ENCODE results near the gene SH2D3C. TPM values are rescaled to one million over a fixed set of nuclear protein-coding genes. Genes with fewer than 3 reads are reported as not detected.

SH2D3C gene
- total RNA-seq, 1 experiment from 2014 or later: not detected

- H3K79me2 ChIP-seq (ENCODE audit: low read length): no peaks in the 10 kb centered on the region
- H3K9me3 ChIP-seq (ENCODE audit: low read length): no peaks in the 10 kb centered on the region
- H3K9me2 ChIP-seq (replicated peaks; ENCODE audit: insufficient read depth, low read length): no peaks in the 10 kb centered on the region
- no peak overlapping the region for H2AFZ ChIP-seq (ENCODE audit: low read length)
- H3K27ac ChIP-seq (ENCODE audit: low read length): no peak overlapping the region
- H4K20me1 ChIP-seq (ENCODE audit: insufficient read depth, low read depth, low read length): no peaks in the 10 kb centered on the region
- no peak for DNase-seq
- H3K4me3 ChIP-seq (ENCODE audit: low read length): no peak overlapping the region
- no peaks in the 10 kb centered on the region for H3K27me3 ChIP-seq (ENCODE audit: low read length)
- no peak overlapping the region for H3K4me2 ChIP-seq (ENCODE audit: low read depth, low read length, poor library complexity, severe bottlenecking)
- H3K9ac ChIP-seq (ENCODE audit: low read length): no peak overlapping the region
- H3K36me3 ChIP-seq (ENCODE audit: insufficient read depth, low read length): no peaks in the 10 kb centered on the region
- peaks cover 7% of the 10 kb centered on the region for H3K4me1 ChIP-seq (ENCODE audit: low read length)
These were observed 80.9 kb downstream of the SH2D3C start for GRCh38 chr9:127697575-127697974.

DNA sequence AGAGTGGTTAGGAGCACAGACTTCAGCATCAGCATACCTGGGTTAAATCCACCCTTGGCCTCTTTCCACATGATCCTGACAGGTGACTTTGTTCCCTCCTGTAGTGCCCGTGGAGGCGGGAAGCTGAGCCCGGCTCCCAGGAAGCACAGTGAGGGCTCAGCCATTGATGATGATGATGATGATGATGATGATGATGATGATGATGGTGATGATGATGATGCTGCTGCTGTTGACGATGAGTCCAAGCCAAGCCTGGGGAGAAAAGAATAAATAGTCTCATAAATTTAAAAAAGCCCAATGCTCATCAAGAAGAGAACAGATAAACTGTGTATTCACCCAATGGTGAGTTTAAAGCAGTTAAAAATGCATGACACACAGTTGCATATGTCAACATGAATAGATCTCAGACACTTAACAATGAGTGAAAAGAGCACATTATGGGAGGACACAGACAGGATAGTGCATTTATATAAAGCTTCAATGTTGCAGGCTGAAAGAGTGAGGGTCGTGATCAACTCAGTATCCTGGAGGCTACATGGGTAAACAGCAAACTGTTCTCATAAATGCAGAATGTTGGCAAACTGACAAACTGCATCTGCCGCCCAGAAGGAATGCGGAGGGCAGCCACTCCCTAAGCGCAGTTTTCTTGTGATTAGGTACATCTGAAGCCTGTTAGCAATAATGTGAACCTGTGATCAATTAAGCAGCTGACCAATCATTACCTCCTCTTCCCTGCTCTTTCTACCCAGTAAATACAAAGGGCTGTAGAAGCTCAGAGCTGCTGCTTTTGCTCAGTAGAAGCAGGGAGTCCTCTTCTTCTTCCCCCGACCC is 83.4 kb downstream of the SH2D3C start:
- Histone ChIP-seq H4K20me1 (ENCODE audit: insufficient read depth, low read depth, low read length) (no peaks in the 10 kb centered on the region), H3K36me3 (ENCODE audit: insufficient read depth, low read length) (no peaks in the 10 kb centered on the region), H2AFZ (ENCODE audit: low read length) (no peak overlapping the region), H3K9me3 (ENCODE audit: low read length) (no peaks in the 10 kb centered on the region), H3K27ac (ENCODE audit: low read length) (no peak overlapping the region), H3K4me1 (ENCODE audit: low read length) (peaks cover 7% of the 10 kb centered on the region), H3K4me3 (ENCODE audit: low read length) (no peak overlapping the region), H3K79me2 (ENCODE audit: low read length) (no peaks in the 10 kb centered on the region), H3K9me2 (replicated peaks; ENCODE audit: insufficient read depth, low read length) (no peaks in the 10 kb centered on the region), H3K9ac (ENCODE audit: low read length) (no peak overlapping the region), H3K27me3 (ENCODE audit: low read length) (no peaks in the 10 kb centered on the region), H3K4me2 (ENCODE audit: low read depth, low read length, poor library complexity, severe bottlenecking) (no peak overlapping the region)
- no peak for DNase-seq

- Histone ChIP-seq H2AFZ (ENCODE audit: low read length) (no peak overlapping the region), H3K27me3 (ENCODE audit: low read length) (no peaks in the 10 kb centered on the region), H3K9me3 (ENCODE audit: low read length) (no peaks in the 10 kb centered on the region), H3K4me1 (ENCODE audit: low read length) (no peaks in the 10 kb centered on the region), H3K36me3 (ENCODE audit: insufficient read depth, low read length) (no peaks in the 10 kb centered on the region), H3K4me2 (ENCODE audit: low read depth, low read length, poor library complexity, severe bottlenecking) (no peak overlapping the region), H3K9me2 (replicated peaks; ENCODE audit: insufficient read depth, low read length) (no peaks in the 10 kb centered on the region), H4K20me1 (ENCODE audit: insufficient read depth, low read depth, low read length) (no peaks in the 10 kb centered on the region), H3K27ac (ENCODE audit: low read length) (no peak overlapping the region), H3K4me3 (ENCODE audit: low read length) (no peak overlapping the region), H3K79me2 (ENCODE audit: low read length) (no peaks in the 10 kb centered on the region), H3K9ac (ENCODE audit: low read length) (no peak overlapping the region)
- DNase-seq: no peak
These were observed 84.8 kb downstream of the SH2D3C start for GRCh38 chr9:127693697-127694096.

GRCh38 chr9:127693143-127693542 is 85.3 kb downstream of the SH2D3C start:
- H3K4me1 ChIP-seq (ENCODE audit: low read length): no peaks in the 10 kb centered on the region
- H2AFZ ChIP-seq (ENCODE audit: low read length): no peak overlapping the region
- no peaks in the 10 kb centered on the region for H4K20me1 ChIP-seq (ENCODE audit: insufficient read depth, low read depth, low read length)
- H3K4me2 ChIP-seq (ENCODE audit: low read depth, low read length, poor library complexity, severe bottlenecking): no peak overlapping the region
- no peaks in the 10 kb centered on the region for H3K27me3 ChIP-seq (ENCODE audit: low read length)
- no peak overlapping the region for H3K27ac ChIP-seq (ENCODE audit: low read length)
- no peak for DNase-seq
- H3K4me3 ChIP-seq (ENCODE audit: low read length): no peak overlapping the region
- H3K36me3 ChIP-seq (ENCODE audit: insufficient read depth, low read length): no peaks in the 10 kb centered on the region
- H3K9me2 ChIP-seq (replicated peaks; ENCODE audit: insufficient read depth, low read length): no peaks in the 10 kb centered on the region
- H3K9ac ChIP-seq (ENCODE audit: low read length): no peak overlapping the region
- no peaks in the 10 kb centered on the region for H3K79me2 ChIP-seq (ENCODE audit: low read length)
- H3K9me3 ChIP-seq (ENCODE audit: low read length): no peaks in the 10 kb centered on the region

GRCh38 chr9:127692071-127692470 is 86.4 kb downstream of the SH2D3C start:
- no peaks in the 10 kb centered on the region for H3K79me2 ChIP-seq (ENCODE audit: low read length)
- no peaks in the 10 kb centered on the region for H3K36me3 ChIP-seq (ENCODE audit: insufficient read depth, low read length)
- H3K4me1 ChIP-seq (ENCODE audit: low read length): no peaks in the 10 kb centered on the region
- no peaks in the 10 kb centered on the region for H3K9me3 ChIP-seq (ENCODE audit: low read length)
- H4K20me1 ChIP-seq (ENCODE audit: insufficient read depth, low read depth, low read length): no peaks in the 10 kb centered on the region
- no peaks in the 10 kb centered on the region for H3K27me3 ChIP-seq (ENCODE audit: low read length)
- no peak overlapping the region for H3K27ac ChIP-seq (ENCODE audit: low read length)
- H3K4me2 ChIP-seq (ENCODE audit: low read depth, low read length, poor library complexity, severe bottlenecking): no peak overlapping the region
- no peak overlapping the region for H3K9ac ChIP-seq (ENCODE audit: low read length)
- H3K9me2 ChIP-seq (replicated peaks; ENCODE audit: insufficient read depth, low read length): no peaks in the 10 kb centered on the region
- no peak overlapping the region for H2AFZ ChIP-seq (ENCODE audit: low read length)
- no peak overlapping the region for H3K4me3 ChIP-seq (ENCODE audit: low read length)
- no peak for DNase-seq

DNA sequence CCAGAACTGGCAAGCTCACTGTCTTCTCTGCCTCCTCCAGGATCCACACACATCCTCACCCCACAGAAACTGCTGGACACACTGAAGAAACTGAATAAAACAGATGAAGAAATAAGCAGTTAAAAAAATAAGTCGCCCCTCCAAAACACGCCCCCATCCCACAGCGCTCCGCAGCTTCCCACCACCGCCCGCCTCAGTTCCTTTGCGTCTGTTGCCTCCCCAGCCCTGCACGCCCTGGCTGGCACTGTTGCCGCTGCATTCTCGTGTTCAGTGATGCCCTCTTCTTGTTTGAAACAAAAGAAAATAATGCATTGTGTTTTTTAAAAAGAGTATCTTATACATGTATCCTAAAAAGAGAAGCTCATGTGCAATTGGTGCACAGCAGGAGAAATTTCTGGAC is 87.7 kb downstream of the SH2D3C start:
- no peak overlapping the region for H3K4me3 ChIP-seq (ENCODE audit: low read length)
- DNase-seq: no peak
- H3K27me3 ChIP-seq (ENCODE audit: low read length): no peaks in the 10 kb centered on the region
- H3K79me2 ChIP-seq (ENCODE audit: low read length): no peaks in the 10 kb centered on the region
- H3K9me3 ChIP-seq (ENCODE audit: low read length): no peaks in the 10 kb centered on the region
- no peak overlapping the region for H3K27ac ChIP-seq (ENCODE audit: low read length)
- no peaks in the 10 kb centered on the region for H3K9me2 ChIP-seq (replicated peaks; ENCODE audit: insufficient read depth, low read length)
- no peaks in the 10 kb centered on the region for H3K36me3 ChIP-seq (ENCODE audit: insufficient read depth, low read length)
- H3K9ac ChIP-seq (ENCODE audit: low read length): no peak overlapping the region
- H3K4me2 ChIP-seq (ENCODE audit: low read depth, low read length, poor library complexity, severe bottlenecking): no peak overlapping the region
- H2AFZ ChIP-seq (ENCODE audit: low read length): no peak overlapping the region
- no peaks in the 10 kb centered on the region for H3K4me1 ChIP-seq (ENCODE audit: low read length)
- no peaks in the 10 kb centered on the region for H4K20me1 ChIP-seq (ENCODE audit: insufficient read depth, low read depth, low read length)

DNA sequence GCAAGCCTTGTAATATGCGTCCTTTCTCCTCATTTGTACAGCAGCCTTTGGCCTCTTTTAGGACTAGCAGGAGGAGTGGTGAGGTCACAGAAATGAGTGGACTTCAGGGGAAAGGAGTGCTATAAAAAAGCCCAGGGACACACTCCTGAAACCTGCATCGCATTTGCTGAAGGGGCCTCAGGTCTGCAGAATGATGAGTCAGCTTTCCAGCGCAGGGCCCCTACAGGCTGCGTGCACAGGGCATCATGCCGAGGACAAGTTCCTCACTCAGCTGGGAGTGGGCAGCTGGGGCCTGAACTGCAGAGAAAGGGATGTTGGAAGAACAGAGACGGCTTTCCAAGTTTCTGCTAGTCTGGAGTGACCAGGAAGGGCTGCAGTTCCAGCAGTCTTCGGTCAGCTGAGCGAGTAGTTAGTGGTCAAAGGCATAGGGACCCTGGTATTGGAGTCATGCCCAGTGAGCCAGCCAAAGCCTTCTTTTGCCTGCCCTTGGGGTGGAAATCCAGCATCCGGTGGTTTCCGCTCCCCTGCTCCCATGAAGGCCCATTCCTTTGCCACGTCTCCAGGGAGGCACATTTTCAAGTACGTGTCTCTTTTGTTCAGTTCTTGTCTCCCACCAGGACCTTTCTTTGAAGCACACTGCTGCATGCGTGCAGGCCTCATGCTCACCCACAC is 89.0 kb downstream of the SH2D3C start:
- Histone ChIP-seq H3K4me1 (ENCODE audit: low read length) (no peaks in the 10 kb centered on the region), H3K27me3 (ENCODE audit: low read length) (no peaks in the 10 kb centered on the region), H3K9ac (ENCODE audit: low read length) (no peak overlapping the region), H4K20me1 (ENCODE audit: insufficient read depth, low read depth, low read length) (no peaks in the 10 kb centered on the region), H3K9me3 (ENCODE audit: low read length) (no peaks in the 10 kb centered on the region), H3K9me2 (replicated peaks; ENCODE audit: insufficient read depth, low read length) (no peaks in the 10 kb centered on the region), H3K27ac (ENCODE audit: low read length) (no peak overlapping the region), H2AFZ (ENCODE audit: low read length) (no peak overlapping the region), H3K4me3 (ENCODE audit: low read length) (no peak overlapping the region), H3K36me3 (ENCODE audit: insufficient read depth, low read length) (no peaks in the 10 kb centered on the region), H3K4me2 (ENCODE audit: low read depth, low read length, poor library complexity, severe bottlenecking) (no peak overlapping the region), H3K79me2 (ENCODE audit: low read length) (no peaks in the 10 kb centered on the region)
- DNase-seq: no peak
